Right atrium auricular region (tissue), 2 donors: ENCODE data around the gene TMED3. TPM values are rescaled to one million over a fixed set of nuclear protein-coding genes. Genes with fewer than 3 reads are reported as not detected.

Experiments used
- DNase-seq: peaks from one replicate; pipeline ENCODE4 v3.0.0-alpha.2; 2019; ENCODE audit warnings: low spot score
- H3K27ac ChIP-seq, 2 donors: fragments of 200-600 bp; sonication (generic); 1 replicate in 1 of 2; 2 replicates in 1 of 2; pipeline ENCODE4 v1.5.1; 2016 to 2019
- H3K27me3 ChIP-seq, 2 donors: fragments of 200-600 bp; sonication (generic); one replicate each; pipeline versions ENCODE4 v1.5.1 to v1.6.0; 2017 to 2019
- H3K36me3 ChIP-seq: fragments of 200-600 bp; sonication (generic); one replicate; pipeline ENCODE4 v1.5.1; 2016
- H3K4me1 ChIP-seq, 2 donors: fragments of 200-600 bp; sonication (generic); one replicate each; pipeline versions ENCODE4 v1.5.1 to v1.6.0; 2017 to 2019
- H3K4me3 ChIP-seq, 2 donors: fragments of 200-600 bp; sonication (generic); 1 replicate in 1 of 2; 2 replicates in 1 of 2; pipeline ENCODE4 v1.5.1; 2017 to 2019; ENCODE audit warnings: mild to moderate bottlenecking in 1 of 2, moderate library complexity in 1 of 2
- H3K9me3 ChIP-seq, 2 donors: fragments of 200-600 bp; sonication (generic); one replicate each; pipeline ENCODE4 v1.5.1; 2019
- total RNA-seq, 2 donors: library from RNA; depleted of rRNA; stranded (reverse); fragments of >200 nt; gene quantifications; one replicate each; pipeline ENCODE4 v1.1.0, GENCODE V29; 2016
- TF ChIP-seq, protein P1 (sequence below), 2 donors: fragments of 200-600 bp; sonication (generic); IDR thresholded peaks; one replicate each; pipeline ENCODE4 v1.5.1; 2019; ENCODE audit warnings: antibody characterized with exemption in 2 of 2

The TMED3 gene
- total RNA-seq, 2 donors from 2014 or later = 42.7 to 64.0 TPM

DNA sequence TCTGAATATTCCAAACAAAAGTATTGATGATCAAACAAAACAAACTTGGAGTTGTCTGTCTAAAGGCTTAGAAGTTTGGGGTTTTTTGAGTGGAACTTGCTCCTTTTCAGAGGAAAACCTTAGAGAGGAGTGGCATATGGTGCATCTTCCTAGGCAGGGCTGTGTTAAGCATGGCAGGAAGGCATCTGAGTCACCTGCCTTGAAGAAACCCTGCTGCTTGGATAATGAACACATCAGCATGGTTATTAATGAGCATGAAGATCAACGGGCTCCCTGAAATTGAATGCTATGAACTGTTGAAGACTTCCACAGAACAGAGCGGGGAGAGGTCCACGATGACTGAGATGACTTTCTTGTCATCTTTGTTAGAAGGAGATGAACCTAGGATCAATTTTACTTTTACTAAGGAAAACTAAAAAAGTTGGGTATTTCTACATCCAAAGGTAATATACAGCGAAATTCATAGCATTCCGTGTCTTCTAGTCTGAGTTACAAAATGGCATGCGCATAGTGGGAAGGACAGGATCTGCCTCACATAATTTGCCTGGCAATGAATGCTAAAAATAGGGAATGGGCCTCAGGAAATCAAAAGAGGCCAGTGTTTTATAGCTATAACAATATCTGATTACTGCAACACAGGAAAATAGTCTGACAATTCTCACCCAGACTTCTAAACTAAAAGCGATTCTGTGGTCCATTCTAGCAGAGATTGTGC is 11.6 kb upstream of the TMED3 start:
- TF ChIP-seq, protein P1, sequence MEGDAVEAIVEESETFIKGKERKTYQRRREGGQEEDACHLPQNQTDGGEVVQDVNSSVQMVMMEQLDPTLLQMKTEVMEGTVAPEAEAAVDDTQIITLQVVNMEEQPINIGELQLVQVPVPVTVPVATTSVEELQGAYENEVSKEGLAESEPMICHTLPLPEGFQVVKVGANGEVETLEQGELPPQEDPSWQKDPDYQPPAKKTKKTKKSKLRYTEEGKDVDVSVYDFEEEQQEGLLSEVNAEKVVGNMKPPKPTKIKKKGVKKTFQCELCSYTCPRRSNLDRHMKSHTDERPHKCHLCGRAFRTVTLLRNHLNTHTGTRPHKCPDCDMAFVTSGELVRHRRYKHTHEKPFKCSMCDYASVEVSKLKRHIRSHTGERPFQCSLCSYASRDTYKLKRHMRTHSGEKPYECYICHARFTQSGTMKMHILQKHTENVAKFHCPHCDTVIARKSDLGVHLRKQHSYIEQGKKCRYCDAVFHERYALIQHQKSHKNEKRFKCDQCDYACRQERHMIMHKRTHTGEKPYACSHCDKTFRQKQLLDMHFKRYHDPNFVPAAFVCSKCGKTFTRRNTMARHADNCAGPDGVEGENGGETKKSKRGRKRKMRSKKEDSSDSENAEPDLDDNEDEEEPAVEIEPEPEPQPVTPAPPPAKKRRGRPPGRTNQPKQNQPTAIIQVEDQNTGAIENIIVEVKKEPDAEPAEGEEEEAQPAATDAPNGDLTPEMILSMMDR (IDR thresholded peaks at IDR 0.05) = no peak
- Histone ChIP-seq H3K4me3 (no peak overlapping the region), H3K9me3 (no peaks in the 10 kb centered on the region), H3K4me1 (no peaks in the 10 kb centered on the region), H3K36me3 (no peaks in the 10 kb centered on the region), H3K27ac (no peak overlapping the region), H3K27me3 (no peaks in the 10 kb centered on the region)
- DNase-seq = no peak

DNA sequence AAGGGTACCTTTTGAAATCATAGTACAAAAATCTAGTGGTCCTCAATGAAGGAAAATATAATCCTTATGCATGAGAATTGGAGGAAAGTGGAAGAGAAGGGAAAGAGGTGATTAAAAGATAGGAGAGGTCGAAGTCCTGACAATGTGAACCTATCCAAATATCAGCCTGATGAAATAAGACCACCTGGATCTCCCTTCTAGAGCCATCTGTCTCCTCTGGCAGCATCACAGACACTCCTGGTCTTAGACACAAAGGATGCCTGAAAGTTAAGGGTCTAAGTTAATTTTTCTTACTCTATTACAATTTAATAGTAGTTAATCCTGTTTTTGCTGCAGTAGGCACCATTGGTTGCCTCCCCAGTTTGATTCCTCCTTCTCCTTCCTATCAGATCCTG is 11.1 kb upstream of the TMED3 start:
- H3K27me3 ChIP-seq = no peaks in the 10 kb centered on the region
- H3K4me1 ChIP-seq = no peaks in the 10 kb centered on the region
- DNase-seq = no peak
- no peaks in the 10 kb centered on the region for H3K36me3 ChIP-seq
- TF ChIP-seq, protein P1 (IDR thresholded peaks at IDR 0.05) = no peak
- H3K4me3 ChIP-seq = no peak overlapping the region
- H3K27ac ChIP-seq = no peak overlapping the region
- no peaks in the 10 kb centered on the region for H3K9me3 ChIP-seq

DNA sequence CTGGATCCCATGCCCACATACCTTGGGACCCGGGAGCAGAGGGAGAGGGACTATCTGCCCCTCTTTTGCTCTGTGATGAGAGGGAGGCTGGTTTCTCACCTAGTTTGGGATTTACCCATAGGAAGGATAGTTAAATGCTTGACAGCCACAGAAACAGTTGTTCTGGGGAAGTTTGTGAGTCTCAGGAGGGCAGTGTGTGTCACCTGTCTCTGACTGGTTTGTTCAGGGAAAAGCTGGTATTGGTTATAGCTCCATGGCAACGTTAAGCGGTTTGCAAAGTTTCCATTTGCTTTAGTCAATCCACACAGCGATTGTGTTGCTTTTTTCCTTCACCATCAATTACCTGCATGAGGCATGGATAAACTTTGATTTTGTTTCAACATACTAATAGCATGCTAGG is 3.7 kb upstream of the TMED3 start:
- TF ChIP-seq, protein P1 (IDR thresholded peaks at IDR 0.05) = no peak
- H3K4me3 ChIP-seq = no peak overlapping the region
- no peaks in the 10 kb centered on the region for H3K36me3 ChIP-seq
- H3K27ac ChIP-seq = no peak overlapping the region
- no peaks in the 10 kb centered on the region for H3K9me3 ChIP-seq
- peaks cover 0 to 16% of the 10 kb centered on the region in 2 donors for H3K4me1 ChIP-seq
- H3K27me3 ChIP-seq = no peaks in the 10 kb centered on the region
- DNase-seq = no peak

DNA sequence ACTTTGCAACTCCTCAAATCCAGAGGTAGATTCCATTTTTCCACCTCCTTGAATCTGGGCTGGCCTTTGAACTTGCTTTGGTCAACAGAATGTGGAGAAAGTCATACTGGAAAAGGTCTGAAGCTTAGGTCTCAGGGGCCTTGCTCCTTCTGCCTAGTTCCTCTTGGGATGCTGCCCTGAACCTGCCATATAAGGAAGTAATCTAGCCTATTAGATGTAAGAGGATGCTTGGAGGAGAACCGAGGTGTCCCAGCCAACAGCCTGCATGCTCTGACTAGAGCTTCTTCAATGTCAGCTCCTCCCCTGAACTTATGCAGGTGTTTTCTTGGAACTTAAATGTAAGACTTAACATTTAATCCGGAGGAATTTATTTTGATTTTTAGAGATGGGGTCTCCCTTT is 2.0 kb upstream of the TMED3 start:
- Histone ChIP-seq H3K4me1 (peaks cover 0 to 22% of the 10 kb centered on the region in 2 donors), H3K36me3 (peaks cover 2% of the 10 kb centered on the region), H3K27ac (no peak overlapping the region), H3K27me3 (no peaks in the 10 kb centered on the region), H3K4me3 (no peak overlapping the region), H3K9me3 (no peaks in the 10 kb centered on the region)
- DNase-seq = no peak
- TF ChIP-seq, protein P1 (IDR thresholded peaks at IDR 0.05) = no peak

DNA sequence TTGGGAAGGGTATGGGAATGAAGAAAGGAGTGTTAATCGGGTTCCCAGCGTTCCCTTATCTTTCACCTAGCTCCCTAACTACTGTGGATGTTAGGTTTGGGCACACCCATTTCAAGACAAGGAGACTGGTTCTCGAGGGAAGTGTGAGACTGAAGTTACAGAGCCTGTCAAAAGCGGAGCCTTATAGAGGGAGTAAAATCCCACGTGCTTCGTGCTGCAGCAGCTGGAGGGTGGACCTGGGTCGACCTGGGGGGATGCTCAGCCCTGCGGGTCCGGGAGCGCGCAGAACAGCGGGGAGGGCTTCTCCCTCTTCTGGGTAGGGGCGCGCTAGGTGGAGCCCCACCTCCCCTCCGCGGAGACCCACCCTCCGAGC is 314 bp upstream of the TMED3 start:
- Histone ChIP-seq H3K27me3 (no peaks in the 10 kb centered on the region), H3K9me3 (no peaks in the 10 kb centered on the region), H3K27ac (no peak overlapping the region), H3K36me3 (peaks cover 17% of the 10 kb centered on the region), H3K4me3 (peak overlapping the region; percentile 69 to 81), H3K4me1 (peaks cover 0 to 22% of the 10 kb centered on the region in 2 donors)
- TF ChIP-seq, protein P1 (IDR thresholded peaks at IDR 0.05) = no peak
- DNase-seq = no peak
